Neural cell (in vitro differentiated cells): ENCODE results near the gene GMDS. TPM values are rescaled to one million over a fixed set of nuclear protein-coding genes. Genes with fewer than 3 reads are reported as not detected.

ENCODE experiments used
- H2AFZ ChIP-seq: fragments of 200-600, 300-800 bp; sonication (generic), shearing (Covaris generic); 2 replicates; pipeline ENCODE4 v1.6.0; 2014; ENCODE audit warnings: low read depth, mild to moderate bottlenecking, antibody characterized with exemption, low read length, moderate library complexity
- H3F3A ChIP-seq: fragments of 200-600 bp; shearing (Covaris generic); 2 replicates; pipeline ENCODE4 v1.6.1; 2016; ENCODE audit warnings: mild to moderate bottlenecking, moderate library complexity, mixed read lengths, antibody characterized with exemption, low read length; ENCODE audit not compliant: insufficient read depth, poor library complexity, severe bottlenecking
- H3K27ac ChIP-seq: fragments of 200-600, 300-800 bp; sonication (generic), shearing (Covaris generic); 2 replicates; pipeline ENCODE4 v1.5.1; 2014; ENCODE audit warnings: mild to moderate bottlenecking, low read length, moderate library complexity
- H3K27me3 ChIP-seq: fragments of 300-800, 200-600 bp; sonication (generic), shearing (Covaris generic); 2 replicates; pipeline ENCODE4 v1.6.0; 2014; ENCODE audit warnings: mild to moderate bottlenecking, low read depth, low read length, moderate library complexity; ENCODE audit not compliant: insufficient read depth
- H3K36me3 ChIP-seq: fragments of 300-800, 200-600 bp; sonication (generic), shearing (Covaris generic); 2 replicates; pipeline ENCODE4 v1.5.1; 2014; ENCODE audit warnings: mild to moderate bottlenecking, antibody characterized with exemption, low read length, moderate library complexity; ENCODE audit not compliant: insufficient read depth
- H3K4me2 ChIP-seq: fragments of 300-800, 200-600 bp; sonication (generic), shearing (Covaris generic); 2 replicates; pipeline ENCODE4 v1.6.0; 2014; ENCODE audit warnings: mild to moderate bottlenecking, low read length
- H3K4me3 ChIP-seq: fragments of 300-800, 200-600 bp; sonication (generic), shearing (Covaris generic); 2 replicates; pipeline ENCODE4 v1.5.1; 2014; ENCODE audit warnings: mild to moderate bottlenecking, low read length, moderate library complexity
- H3K79me2 ChIP-seq: fragments of 200-600 bp; shearing (Covaris generic); replicated peaks from 2 replicates; pipeline ENCODE4 v1.6.0; 2014; ENCODE audit warnings: mild to moderate bottlenecking, low read length, moderate library complexity; ENCODE audit not compliant: insufficient read depth
- H3K9ac ChIP-seq: fragments of 300-800, 200-600 bp; sonication (generic), shearing (Covaris generic); 2 replicates; pipeline ENCODE4 v1.6.1; 2016; ENCODE audit warnings: mild to moderate bottlenecking, low read length, mixed read lengths
- H3K9me2 ChIP-seq: fragments of 200-600 bp; shearing (Covaris generic); 2 replicates; pipeline ENCODE4 v1.6.1; 2016; ENCODE audit warnings: mild to moderate bottlenecking, low read length, mixed read lengths; ENCODE audit not compliant: insufficient read depth
- H3K9me3 ChIP-seq: fragments of 200-600, 300-800 bp; sonication (generic), shearing (Covaris generic); 2 replicates; pipeline ENCODE4 v1.6.1; 2016; ENCODE audit warnings: mild to moderate bottlenecking, mixed run types, low read length, moderate library complexity, mixed read lengths
- H4K20me1 ChIP-seq: fragments of 200-600 bp; shearing (Covaris generic); 2 replicates; pipeline ENCODE4 v1.6.1; 2016; ENCODE audit warnings: mild to moderate bottlenecking, mixed run types; ENCODE audit not compliant: insufficient read depth
- EP300 ChIP-seq: fragments of 450-650 bp; conservative IDR thresholded peaks from 2 replicates; pipeline ENCODE4 v1.6.1; 2014; ENCODE audit warnings: antibody characterized with exemption, mild to moderate bottlenecking, moderate library complexity; ENCODE audit not compliant: poor library complexity, severe bottlenecking
- EZH2 ChIP-seq: fragments of 200-600, 300-800 bp; shearing (Covaris generic), sonication (generic); IDR thresholded peaks from 2 replicates; pipeline ENCODE4 v1.6.1; 2014; ENCODE audit warnings: antibody characterized with exemption, low read length, borderline replicate concordance, mild to moderate bottlenecking; ENCODE audit not compliant: insufficient read depth, poor library complexity, severe bottlenecking
- MXI1 ChIP-seq: fragments of 450-650 bp; conservative IDR thresholded peaks from 2 replicates; pipeline ENCODE4 v1.6.1; 2014; ENCODE audit warnings: antibody characterized with exemption, mild to moderate bottlenecking; ENCODE audit not compliant: poor library complexity, severe bottlenecking
- POLR2AphosphoS5 ChIP-seq: IDR thresholded peaks from 2 replicates; pipeline ENCODE4 v1.6.1; 2012
- RAD21 ChIP-seq: fragments of 450-650 bp; conservative IDR thresholded peaks from 2 replicates; pipeline ENCODE4 v1.6.1; 2014; ENCODE audit warnings: antibody characterized with exemption, mild to moderate bottlenecking, moderate library complexity
- SMC3 ChIP-seq: fragments of 450-650 bp; conservative IDR thresholded peaks from 2 replicates; pipeline ENCODE4 v1.6.1; 2014; ENCODE audit warnings: antibody characterized with exemption, mild to moderate bottlenecking, moderate library complexity; ENCODE audit not compliant: poor library complexity
- TAF1 ChIP-seq: IDR thresholded peaks from 2 replicates; pipeline ENCODE4 v1.6.1; 2012; ENCODE audit warnings: low read depth
- polyA plus RNA-seq: library from polyadenylated mRNA; depleted of rRNA; stranded (reverse); fragments of >200 nt; gene quantifications from 2 replicates; pipeline ENCODE4 v1.2.3, GENCODE V29; 2014
- TF ChIP-seq, protein P1 (sequence below): IDR thresholded peaks from 2 replicates; pipeline ENCODE4 v1.6.1; 2012; ENCODE audit warnings: borderline replicate concordance
- TF ChIP-seq, protein P2 (sequence below): fragments of 450-650 bp; IDR thresholded peaks from 2 replicates; pipeline ENCODE4 v1.5.1; 2014; ENCODE audit warnings: antibody characterized with exemption, mild to moderate bottlenecking, moderate library complexity; ENCODE audit not compliant: poor library complexity, severe bottlenecking

The GMDS gene
- polyA plus RNA-seq, 1 donor from 2014 or later: 11.4 TPM

DNA sequence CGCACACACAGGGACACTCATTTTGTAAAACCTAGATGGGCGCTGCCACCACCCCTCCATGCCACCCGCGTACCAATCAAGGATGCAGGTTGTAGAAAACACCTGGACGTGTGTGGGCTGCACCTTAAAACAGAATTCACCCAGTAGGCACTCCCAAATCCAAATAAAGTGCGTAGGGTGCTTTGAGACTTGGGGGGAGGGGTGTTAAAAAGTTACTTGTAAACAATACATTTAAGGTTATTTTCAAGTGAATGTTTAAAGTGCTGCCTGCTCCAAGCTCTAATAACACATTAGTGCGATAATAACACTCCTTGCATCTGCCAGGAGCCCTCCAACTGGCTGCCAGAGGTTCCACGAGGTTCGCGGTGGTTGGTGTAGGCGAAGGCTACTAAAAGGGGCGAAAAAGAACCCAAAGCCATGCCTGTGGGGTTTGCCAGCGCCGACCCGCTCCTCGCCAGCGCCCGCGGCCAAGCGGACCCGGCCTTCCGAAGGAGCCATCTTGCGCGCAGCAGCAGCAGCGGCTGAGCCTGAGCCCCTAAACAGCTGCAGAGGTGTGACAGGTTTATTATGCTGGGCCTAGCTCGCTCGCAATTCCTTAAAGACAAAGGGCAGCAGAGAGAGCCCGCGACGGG, 624.2 kb downstream of the GMDS start:
- no peak overlapping the region for H3K9ac ChIP-seq
- peaks cover 5% of the 10 kb centered on the region for H3K9me3 ChIP-seq
- TF ChIP-seq MXI1 (no peak), SMC3 (no peak), RAD21 (no peak), POLR2AphosphoS5 (no peak), TAF1 (no peak), EZH2 (no peak), EP300 (no peak)
- TF ChIP-seq, protein P1, sequence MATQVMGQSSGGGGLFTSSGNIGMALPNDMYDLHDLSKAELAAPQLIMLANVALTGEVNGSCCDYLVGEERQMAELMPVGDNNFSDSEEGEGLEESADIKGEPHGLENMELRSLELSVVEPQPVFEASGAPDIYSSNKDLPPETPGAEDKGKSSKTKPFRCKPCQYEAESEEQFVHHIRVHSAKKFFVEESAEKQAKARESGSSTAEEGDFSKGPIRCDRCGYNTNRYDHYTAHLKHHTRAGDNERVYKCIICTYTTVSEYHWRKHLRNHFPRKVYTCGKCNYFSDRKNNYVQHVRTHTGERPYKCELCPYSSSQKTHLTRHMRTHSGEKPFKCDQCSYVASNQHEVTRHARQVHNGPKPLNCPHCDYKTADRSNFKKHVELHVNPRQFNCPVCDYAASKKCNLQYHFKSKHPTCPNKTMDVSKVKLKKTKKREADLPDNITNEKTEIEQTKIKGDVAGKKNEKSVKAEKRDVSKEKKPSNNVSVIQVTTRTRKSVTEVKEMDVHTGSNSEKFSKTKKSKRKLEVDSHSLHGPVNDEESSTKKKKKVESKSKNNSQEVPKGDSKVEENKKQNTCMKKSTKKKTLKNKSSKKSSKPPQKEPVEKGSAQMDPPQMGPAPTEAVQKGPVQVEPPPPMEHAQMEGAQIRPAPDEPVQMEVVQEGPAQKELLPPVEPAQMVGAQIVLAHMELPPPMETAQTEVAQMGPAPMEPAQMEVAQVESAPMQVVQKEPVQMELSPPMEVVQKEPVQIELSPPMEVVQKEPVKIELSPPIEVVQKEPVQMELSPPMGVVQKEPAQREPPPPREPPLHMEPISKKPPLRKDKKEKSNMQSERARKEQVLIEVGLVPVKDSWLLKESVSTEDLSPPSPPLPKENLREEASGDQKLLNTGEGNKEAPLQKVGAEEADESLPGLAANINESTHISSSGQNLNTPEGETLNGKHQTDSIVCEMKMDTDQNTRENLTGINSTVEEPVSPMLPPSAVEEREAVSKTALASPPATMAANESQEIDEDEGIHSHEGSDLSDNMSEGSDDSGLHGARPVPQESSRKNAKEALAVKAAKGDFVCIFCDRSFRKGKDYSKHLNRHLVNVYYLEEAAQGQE: no peak
- TF ChIP-seq, protein P2, sequence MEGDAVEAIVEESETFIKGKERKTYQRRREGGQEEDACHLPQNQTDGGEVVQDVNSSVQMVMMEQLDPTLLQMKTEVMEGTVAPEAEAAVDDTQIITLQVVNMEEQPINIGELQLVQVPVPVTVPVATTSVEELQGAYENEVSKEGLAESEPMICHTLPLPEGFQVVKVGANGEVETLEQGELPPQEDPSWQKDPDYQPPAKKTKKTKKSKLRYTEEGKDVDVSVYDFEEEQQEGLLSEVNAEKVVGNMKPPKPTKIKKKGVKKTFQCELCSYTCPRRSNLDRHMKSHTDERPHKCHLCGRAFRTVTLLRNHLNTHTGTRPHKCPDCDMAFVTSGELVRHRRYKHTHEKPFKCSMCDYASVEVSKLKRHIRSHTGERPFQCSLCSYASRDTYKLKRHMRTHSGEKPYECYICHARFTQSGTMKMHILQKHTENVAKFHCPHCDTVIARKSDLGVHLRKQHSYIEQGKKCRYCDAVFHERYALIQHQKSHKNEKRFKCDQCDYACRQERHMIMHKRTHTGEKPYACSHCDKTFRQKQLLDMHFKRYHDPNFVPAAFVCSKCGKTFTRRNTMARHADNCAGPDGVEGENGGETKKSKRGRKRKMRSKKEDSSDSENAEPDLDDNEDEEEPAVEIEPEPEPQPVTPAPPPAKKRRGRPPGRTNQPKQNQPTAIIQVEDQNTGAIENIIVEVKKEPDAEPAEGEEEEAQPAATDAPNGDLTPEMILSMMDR: no peak
- no peaks in the 10 kb centered on the region for H4K20me1 ChIP-seq
- no peaks in the 10 kb centered on the region for H3K36me3 ChIP-seq
- H3K27ac ChIP-seq: no peak overlapping the region
- no peaks in the 10 kb centered on the region for H3F3A ChIP-seq
- H3K4me3 ChIP-seq: no peak overlapping the region
- no peaks in the 10 kb centered on the region for H3K9me2 ChIP-seq
- H3K79me2 ChIP-seq: no peaks in the 10 kb centered on the region
- H3K4me2 ChIP-seq: no peak overlapping the region
- no peak overlapping the region for H2AFZ ChIP-seq
- H3K27me3 ChIP-seq: peaks cover 100% of the 10 kb centered on the region

DNA sequence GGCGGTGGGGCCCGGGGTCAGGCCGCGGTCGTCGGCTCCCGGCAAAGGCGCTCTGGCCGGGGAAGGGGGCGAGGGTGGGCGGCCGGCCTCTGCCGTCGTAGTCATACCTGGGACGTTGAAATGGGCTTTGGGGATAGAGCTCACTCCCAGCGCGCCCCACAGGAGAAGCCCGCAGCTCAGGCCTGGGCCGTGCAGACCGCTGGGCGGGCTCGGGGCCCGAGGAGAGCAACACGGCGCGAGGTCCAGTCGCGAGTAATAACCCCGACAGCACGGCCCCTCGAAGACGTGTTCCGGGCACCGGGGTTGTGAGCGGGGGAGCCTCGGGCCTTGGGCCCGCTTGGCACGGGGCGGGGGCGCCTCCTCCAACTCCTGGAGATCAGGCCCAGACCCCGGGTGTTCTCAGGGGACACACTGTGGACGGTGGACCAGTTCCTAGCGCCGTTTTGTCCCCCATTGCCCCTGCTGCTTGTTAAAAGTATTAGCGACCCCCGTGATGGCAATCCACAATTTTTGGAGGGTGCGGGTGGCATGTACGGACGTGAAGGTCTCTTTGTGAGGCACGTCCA, 624.8 kb downstream of the GMDS start:
- H3F3A ChIP-seq: no peaks in the 10 kb centered on the region
- no peaks in the 10 kb centered on the region for H3K79me2 ChIP-seq
- H2AFZ ChIP-seq: no peak overlapping the region
- peaks cover 100% of the 10 kb centered on the region for H3K27me3 ChIP-seq
- H4K20me1 ChIP-seq: no peaks in the 10 kb centered on the region
- H3K27ac ChIP-seq: no peak overlapping the region
- no peaks in the 10 kb centered on the region for H3K36me3 ChIP-seq
- no peak overlapping the region for H3K4me3 ChIP-seq
- H3K4me2 ChIP-seq: no peak overlapping the region
- H3K9me3 ChIP-seq: peaks cover 5% of the 10 kb centered on the region
- H3K9ac ChIP-seq: no peak overlapping the region
- TF ChIP-seq, protein P2: no peak
- no peak for TF ChIP-seq RAD21
- no peak for TF ChIP-seq TAF1
- no peak for TF ChIP-seq MXI1
- TF ChIP-seq EP300: no peak
- no peak for TF ChIP-seq POLR2AphosphoS5
- no peak for TF ChIP-seq EZH2
- TF ChIP-seq, protein P1: no peak
- no peak for TF ChIP-seq SMC3
- no peaks in the 10 kb centered on the region for H3K9me2 ChIP-seq
